Ovary (tissue), 3 donors: ENCODE measurements around the gene ITPK1.

ENCODE experiments used
- EP300 ChIP-seq: sonication (generic); formaldehyde crosslinking; IDR thresholded peaks from one replicate; pipeline ENCODE4 v1.6.1; 2017; ENCODE audit warnings: antibody characterized with exemption
- POLR2A ChIP-seq: fragments of 450-650 bp; IDR thresholded peaks from one replicate; pipeline ENCODE4 v1.6.1; 2017; ENCODE audit warnings: antibody characterized with exemption, mild to moderate bottlenecking, moderate library complexity
- TF ChIP-seq, protein P1 (sequence below), 3 donors: fragments of 450-650 bp in 2 of 3; fragments of 200-600 bp in 1 of 3; IDR thresholded peaks; one replicate each; pipeline versions ENCODE4 v1.5.1 to v1.8.0; 2016 to 2022; ENCODE audit warnings: antibody characterized with exemption in 3 of 3, mild to moderate bottlenecking in 1 of 3
- donor health status: DM: no; HTN: no; CAD: no.

GRCh38 chr14:93068711-93069110 lies 47.0 kb downstream of the ITPK1 start:
- TF ChIP-seq, protein P1, sequence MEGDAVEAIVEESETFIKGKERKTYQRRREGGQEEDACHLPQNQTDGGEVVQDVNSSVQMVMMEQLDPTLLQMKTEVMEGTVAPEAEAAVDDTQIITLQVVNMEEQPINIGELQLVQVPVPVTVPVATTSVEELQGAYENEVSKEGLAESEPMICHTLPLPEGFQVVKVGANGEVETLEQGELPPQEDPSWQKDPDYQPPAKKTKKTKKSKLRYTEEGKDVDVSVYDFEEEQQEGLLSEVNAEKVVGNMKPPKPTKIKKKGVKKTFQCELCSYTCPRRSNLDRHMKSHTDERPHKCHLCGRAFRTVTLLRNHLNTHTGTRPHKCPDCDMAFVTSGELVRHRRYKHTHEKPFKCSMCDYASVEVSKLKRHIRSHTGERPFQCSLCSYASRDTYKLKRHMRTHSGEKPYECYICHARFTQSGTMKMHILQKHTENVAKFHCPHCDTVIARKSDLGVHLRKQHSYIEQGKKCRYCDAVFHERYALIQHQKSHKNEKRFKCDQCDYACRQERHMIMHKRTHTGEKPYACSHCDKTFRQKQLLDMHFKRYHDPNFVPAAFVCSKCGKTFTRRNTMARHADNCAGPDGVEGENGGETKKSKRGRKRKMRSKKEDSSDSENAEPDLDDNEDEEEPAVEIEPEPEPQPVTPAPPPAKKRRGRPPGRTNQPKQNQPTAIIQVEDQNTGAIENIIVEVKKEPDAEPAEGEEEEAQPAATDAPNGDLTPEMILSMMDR (IDR thresholded peaks at IDR 0.05) = no peak
- TF ChIP-seq POLR2A = no peak
- no peak for TF ChIP-seq EP300
